ENCODE data around the gene NDUFA12.

The NDUFA12 gene

GRCh38 chr12:94980577-94980976 is 22.9 kb downstream of the NDUFA12 start:
- peak; percentile 33 for DNase-seq

- no peak for DNase-seq
Measured at GRCh38 chr12:94979941-94980340, 23.6 kb downstream of the NDUFA12 start.

GRCh38 chr12:94977766-94978468 is 25.6 kb downstream of the NDUFA12 start:
- no peak for DNase-seq

- peak; percentile 35 for DNase-seq
Measured at GRCh38 chr12:94973221-94973620, 30.3 kb downstream of the NDUFA12 start.

GRCh38 chr12:94972795-94973194 is 30.7 kb downstream of the NDUFA12 start:
- DNase-seq, result no peak

- no peak for DNase-seq
Measured at GRCh38 chr12:94971923-94972322, 31.6 kb downstream of the NDUFA12 start.

GRCh38 chr12:94970560-94970959 is 32.9 kb downstream of the NDUFA12 start:
- no peak for DNase-seq

GRCh38 chr12:94969424-94969823 is 34.1 kb downstream of the NDUFA12 start:
- DNase-seq, result no peak

GRCh38 chr12:94965982-94966630 is 37.4 kb downstream of the NDUFA12 start:
- no peak for DNase-seq

GRCh38 chr12:94963649-94964048 is 39.8 kb downstream of the NDUFA12 start:
- no peak for DNase-seq

GRCh38 chr12:94962670-94963069 is 40.8 kb downstream of the NDUFA12 start:
- no peak for DNase-seq

GRCh38 chr12:94961911-94962310 is 41.6 kb downstream of the NDUFA12 start:
- no peak for DNase-seq

- no peak for DNase-seq
Measured at GRCh38 chr12:94961256-94961824, 42.2 kb downstream of the NDUFA12 start.

GRCh38 chr12:94957006-94957405 is 46.5 kb downstream of the NDUFA12 start:
- DNase-seq, result no peak

- DNase-seq, result no peak
Measured at GRCh38 chr12:94954948-94955592, 48.4 kb downstream of the NDUFA12 start.

GRCh38 chr12:94954029-94954685 is 49.3 kb downstream of the NDUFA12 start:
- peak; percentile 54 for DNase-seq

GRCh38 chr12:94952325-94952724 is 51.2 kb downstream of the NDUFA12 start:
- no peak for DNase-seq

GRCh38 chr12:94951071-94951934 is 52.2 kb downstream of the NDUFA12 start:
- no peak for DNase-seq

GRCh38 chr12:94948232-94948810 is 55.2 kb downstream of the NDUFA12 start:
- DNase-seq, result no peak

GRCh38 chr12:94942663-94943062 is 60.8 kb downstream of the NDUFA12 start:
- no peak for DNase-seq

GRCh38 chr12:94941440-94941862 is 62.0 kb downstream of the NDUFA12 start:
- peak; percentile 94 for DNase-seq

All from fibroblast of skin of back (primary cell).